HG03097 (cell line): ENCODE data around the gene PIM3.
"Not testable (repeated sequence)": the region's sequence is repeated elsewhere in the genome, so short reads cannot be mapped to it uniquely, and the experiment has no call there.

ENCODE experiments used
- ATAC-seq: cut with Tn5 transposase; IDR thresholded peaks from one replicate; pipeline ENCODE4 v1.9.1; 2021; ENCODE audit not compliant: unreplicated experiment, low FRiP score

Gene PIM3

GRCh38 chr22:49941507-49942316 lies 18.9 kb upstream of the PIM3 start:
- ATAC-seq, result no peak

- no peak for ATAC-seq
These were observed 17.8 kb upstream of the PIM3 start for GRCh38 chr22:49942565-49943404.

- no peak for ATAC-seq
These were observed 17.2 kb upstream of the PIM3 start for GRCh38 chr22:49943405-49943765.

GRCh38 chr22:49943771-49944398 lies 16.7 kb upstream of the PIM3 start:
- ATAC-seq, result no peak

GRCh38 chr22:49944399-49944891 lies 16.1 kb upstream of the PIM3 start:
- ATAC-seq, result no peak

- ATAC-seq, result not testable (repeated sequence)
These were observed 15.4 kb upstream of the PIM3 start for GRCh38 chr22:49945042-49945794.

GRCh38 chr22:49946612-49947295 lies 13.8 kb upstream of the PIM3 start:
- no peak for ATAC-seq

- ATAC-seq, result no peak
These were observed 13.3 kb upstream of the PIM3 start for GRCh38 chr22:49947296-49947622.

GRCh38 chr22:49948116-49948957 lies 12.2 kb upstream of the PIM3 start:
- ATAC-seq, result no peak

- no peak for ATAC-seq
These were observed 11.3 kb upstream of the PIM3 start for GRCh38 chr22:49948958-49949913.

GRCh38 chr22:49949914-49950292 lies 10.7 kb upstream of the PIM3 start:
- ATAC-seq, result no peak

- no peak for ATAC-seq
These were observed 10.1 kb upstream of the PIM3 start for GRCh38 chr22:49950396-49950994.

- no peak for ATAC-seq
These were observed 9.4 kb upstream of the PIM3 start for GRCh38 chr22:49951000-49951677.

- ATAC-seq, result no peak
These were observed 8.9 kb upstream of the PIM3 start for GRCh38 chr22:49951678-49951985.

- ATAC-seq, result no peak
These were observed 8.3 kb upstream of the PIM3 start for GRCh38 chr22:49951986-49952896.

- ATAC-seq, result no peak
These were observed 7.4 kb upstream of the PIM3 start for GRCh38 chr22:49953027-49953679.
